ENCODE results near the gene KLF3. TPM values are rescaled to one million over a fixed set of nuclear protein-coding genes. Genes with fewer than 3 reads are reported as not detected.

Gene KLF3
- total RNA-seq, 2 experiments from 2014 or later: 15.2 to 15.8 TPM

GRCh38 chr4:38677441-38677840 is 13.4 kb downstream of the KLF3 start:
- intact Hi-C loops (cut with micrococcal nuclease): loop anchor here (5.0 to 10.0 kb wide), 3 partner anchors 180 to 783 kb away; partner anchors contain the start of genes TBC1D1 and TLR6
- Mint-ChIP-seq H3K27ac (no peak overlapping the region), H3K4me3 (no peak overlapping the region), H3K9me3 (no peaks in the 10 kb centered on the region), H3K36me3 (ENCODE audit: low read depth) (peaks cover 9% of the 10 kb centered on the region), H3K4me1 (ENCODE audit: low read depth) (peaks cover 83% of the 10 kb centered on the region), H3K27me3 (ENCODE audit: low read depth) (no peaks in the 10 kb centered on the region)
- DNase-seq: peak; percentile 55
- CTCF ChIA-PET: interaction anchor here (0.5 to 6.3 kb wide), 8 partner anchors 10 to 567 kb away, joined by 3 to 101 read pairs (median 5); partner anchors contain the start of gene TLR1

DNA sequence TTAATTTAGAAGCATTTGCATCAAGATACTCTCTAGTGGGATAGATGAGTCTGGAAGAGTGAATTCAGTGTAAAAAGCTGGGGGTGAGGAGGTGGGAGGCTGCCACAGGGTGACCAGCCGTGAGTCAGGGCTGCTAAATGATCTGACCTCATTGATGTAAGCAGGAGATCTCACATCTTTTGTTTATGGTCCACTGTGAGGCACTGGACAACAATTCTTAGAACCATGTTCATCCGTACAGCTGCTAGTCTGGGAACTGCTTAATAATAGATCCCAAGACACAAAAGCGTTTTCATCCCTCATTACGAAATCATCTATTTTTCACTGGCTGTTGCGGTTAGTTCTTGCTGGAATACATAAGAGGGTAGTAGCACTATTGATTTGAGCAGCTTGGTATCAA is 14.1 kb downstream of the KLF3 start:
- no peak overlapping the region for H3K4me3 Mint-ChIP-seq
- H3K27ac Mint-ChIP-seq: peak overlapping the region; percentile 19
- H3K9me3 Mint-ChIP-seq: no peaks in the 10 kb centered on the region
- H3K4me1 Mint-ChIP-seq (ENCODE audit: low read depth): peaks cover 81% of the 10 kb centered on the region
- intact Hi-C loops (cut with micrococcal nuclease): loop anchor here (5.0 to 10.0 kb wide), 3 partner anchors 179 to 783 kb away; partner anchors contain the start of genes TBC1D1 and TLR6
- H3K27me3 Mint-ChIP-seq (ENCODE audit: low read depth): no peaks in the 10 kb centered on the region
- CTCF ChIA-PET: interaction anchor here (0.5 to 6.3 kb wide), 5 partner anchors 15 to 503 kb away, joined by 3 to 101 read pairs (median 6); no protein-coding TSS in a partner anchor
- DNase-seq: no peak
- H3K36me3 Mint-ChIP-seq (ENCODE audit: low read depth): peaks cover 9% of the 10 kb centered on the region

- Mint-ChIP-seq H3K4me3 (no peak overlapping the region), H3K36me3 (ENCODE audit: low read depth) (peaks cover 9% of the 10 kb centered on the region), H3K27ac (no peak overlapping the region), H3K4me1 (ENCODE audit: low read depth) (peaks cover 80% of the 10 kb centered on the region), H3K27me3 (ENCODE audit: low read depth) (no peaks in the 10 kb centered on the region), H3K9me3 (no peaks in the 10 kb centered on the region)
- CTCF ChIA-PET: interaction anchor here (1.7 to 6.3 kb wide), 2 partner anchors 50 to 358 kb away, joined by 6 to 85 read pairs; no protein-coding TSS in a partner anchor
- DNase-seq: no peak
- intact Hi-C loops (cut with micrococcal nuclease): loop anchor here (5.0 to 10.0 kb wide), 3 partner anchors 177 to 785 kb away; partner anchors contain the start of genes TBC1D1 and TLR6
Observed at GRCh38 chr4:38679921-38680320, 15.9 kb downstream of the KLF3 start.

DNA sequence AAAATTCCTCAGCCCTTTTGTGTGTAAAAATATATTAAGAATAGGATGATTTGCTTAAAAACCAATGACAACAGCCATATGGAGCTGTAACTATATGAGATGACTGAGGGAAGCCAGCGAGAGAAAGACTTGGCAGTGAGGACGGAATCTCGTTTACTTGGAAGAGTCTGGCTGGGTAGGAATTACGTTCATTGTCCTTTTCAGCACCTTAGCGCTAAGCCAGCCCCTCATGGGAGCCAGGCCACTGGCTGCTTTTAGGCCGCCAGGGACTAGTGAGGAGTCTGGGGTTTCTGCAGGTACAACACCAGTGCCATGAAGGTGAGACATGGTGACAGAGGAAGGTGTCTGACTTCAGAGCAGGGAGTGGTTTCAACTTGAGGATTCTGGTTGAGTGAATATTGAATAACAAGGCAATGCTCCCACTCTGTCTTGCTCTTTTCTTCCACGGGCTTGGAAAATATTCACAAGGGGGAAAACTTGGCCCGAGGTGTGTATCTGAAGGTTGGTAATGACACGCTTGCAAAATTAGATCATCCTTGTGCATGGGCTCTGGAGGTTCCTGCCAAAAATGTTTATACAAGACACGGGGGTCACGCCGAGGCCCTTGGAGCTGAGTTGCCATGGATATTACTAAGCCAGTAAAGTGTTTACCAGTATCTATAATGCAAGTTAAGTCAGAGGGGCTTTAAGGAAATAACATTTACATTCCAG is 17.4 kb downstream of the KLF3 start:
- no peaks in the 10 kb centered on the region for H3K27me3 Mint-ChIP-seq (ENCODE audit: low read depth)
- H3K4me3 Mint-ChIP-seq: no peak overlapping the region
- no peak for DNase-seq
- no peaks in the 10 kb centered on the region for H3K9me3 Mint-ChIP-seq
- peaks cover 80% of the 10 kb centered on the region for H3K4me1 Mint-ChIP-seq (ENCODE audit: low read depth)
- peaks cover 9% of the 10 kb centered on the region for H3K36me3 Mint-ChIP-seq (ENCODE audit: low read depth)
- intact Hi-C loops (cut with micrococcal nuclease): no loop called here
- peak overlapping the region; percentile 32 for H3K27ac Mint-ChIP-seq
- CTCF ChIA-PET: interaction anchor here (1.7 kb wide), 1 partner anchor 49 kb away, joined by 6 read pairs; no protein-coding TSS in a partner anchor

- DNase-seq: no peak
- H3K4me3 Mint-ChIP-seq: no peak overlapping the region
- CTCF ChIA-PET: interaction anchor here (0.6 to 1.4 kb wide), 4 partner anchors 164 to 663 kb away, joined by 3 to 4 read pairs (median 3); no protein-coding TSS in a partner anchor
- intact Hi-C loops (cut with micrococcal nuclease): no loop called here
- no peaks in the 10 kb centered on the region for H3K9me3 Mint-ChIP-seq
- H3K4me1 Mint-ChIP-seq (ENCODE audit: low read depth): peaks cover 86% of the 10 kb centered on the region
- H3K27me3 Mint-ChIP-seq (ENCODE audit: low read depth): no peaks in the 10 kb centered on the region
- H3K27ac Mint-ChIP-seq: peak overlapping the region; percentile 66
- peaks cover 10% of the 10 kb centered on the region for H3K36me3 Mint-ChIP-seq (ENCODE audit: low read depth)
Observed at GRCh38 chr4:38682336-38682735, 18.3 kb downstream of the KLF3 start.

DNA sequence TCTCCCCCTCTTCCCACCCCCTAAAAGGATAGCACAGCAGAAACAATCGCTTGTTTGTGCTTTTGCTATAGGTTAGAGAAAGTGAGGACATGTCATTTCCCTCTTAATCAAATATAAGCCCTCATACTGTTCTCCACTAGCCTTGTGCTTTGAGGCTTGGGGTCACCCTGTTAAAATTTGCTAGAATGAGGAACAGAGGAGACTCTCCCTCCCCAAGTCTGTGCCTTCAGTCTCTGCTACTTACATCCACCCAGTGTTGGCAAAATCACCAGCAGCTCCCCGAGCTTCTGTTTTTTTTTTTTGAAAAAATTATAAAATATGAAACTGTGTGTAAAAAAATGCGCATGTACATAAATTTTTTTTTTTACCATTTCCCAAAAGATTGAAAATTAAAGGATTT is 19.3 kb downstream of the KLF3 start:
- Mint-ChIP-seq H3K27me3 (ENCODE audit: low read depth) (no peaks in the 10 kb centered on the region), H3K27ac (peak overlapping the region; percentile 46), H3K9me3 (no peaks in the 10 kb centered on the region), H3K4me1 (ENCODE audit: low read depth) (peaks cover 86% of the 10 kb centered on the region), H3K36me3 (ENCODE audit: low read depth) (peaks cover 14% of the 10 kb centered on the region), H3K4me3 (no peak overlapping the region)
- CTCF ChIA-PET: interaction anchor here (0.9 to 1.7 kb wide), 3 partner anchors 9 to 504 kb away, joined by 3 to 9 read pairs (median 4); no protein-coding TSS in a partner anchor
- no peak for DNase-seq
- intact Hi-C loops (cut with micrococcal nuclease): loop anchor here (1.0 kb wide), 1 partner anchor 10 kb away; no protein-coding TSS in a partner anchor

DNA sequence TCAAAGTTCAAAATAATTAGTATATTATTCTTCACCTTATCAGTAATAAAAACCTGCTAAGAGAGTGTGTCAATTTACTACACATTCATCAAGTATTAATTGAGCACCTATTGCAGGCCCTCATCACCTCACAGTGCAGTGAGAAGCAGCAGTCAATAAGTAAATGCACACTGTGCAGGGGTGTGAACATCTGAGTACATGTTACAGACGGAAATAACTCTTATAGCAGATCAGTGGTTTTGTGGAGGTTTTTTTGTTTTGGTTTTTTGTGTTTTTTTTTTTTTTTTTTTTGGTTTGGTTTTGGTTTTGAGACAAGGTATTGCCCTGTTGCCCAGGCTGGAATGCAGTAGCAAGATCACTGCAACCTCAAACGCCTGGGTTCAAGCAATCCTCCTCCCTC is 20.3 kb downstream of the KLF3 start:
- intact Hi-C loops (cut with micrococcal nuclease): no loop called here
- CTCF ChIA-PET: interaction anchor here (0.8 to 1.7 kb wide), 2 partner anchors 10 to 505 kb away, joined by 3 to 9 read pairs; no protein-coding TSS in a partner anchor
- no peaks in the 10 kb centered on the region for H3K27me3 Mint-ChIP-seq (ENCODE audit: low read depth)
- peaks cover 24% of the 10 kb centered on the region for H3K36me3 Mint-ChIP-seq (ENCODE audit: low read depth)
- DNase-seq: peak; percentile 29
- peaks cover 85% of the 10 kb centered on the region for H3K4me1 Mint-ChIP-seq (ENCODE audit: low read depth)
- H3K4me3 Mint-ChIP-seq: no peak overlapping the region
- no peaks in the 10 kb centered on the region for H3K9me3 Mint-ChIP-seq
- no peak overlapping the region for H3K27ac Mint-ChIP-seq

- Mint-ChIP-seq H3K27ac (no peak overlapping the region), H3K9me3 (no peaks in the 10 kb centered on the region), H3K4me3 (no peak overlapping the region), H3K36me3 (ENCODE audit: low read depth) (peaks cover 30% of the 10 kb centered on the region), H3K4me1 (ENCODE audit: low read depth) (peaks cover 81% of the 10 kb centered on the region), H3K27me3 (ENCODE audit: low read depth) (no peaks in the 10 kb centered on the region)
- intact Hi-C loops (cut with micrococcal nuclease): no loop called here
- no peak for DNase-seq
- CTCF ChIA-PET: interaction anchor here (1.0 to 1.6 kb wide), 3 partner anchors 9 to 505 kb away, joined by 3 to 6 read pairs (median 3); no protein-coding TSS in a partner anchor
Observed at GRCh38 chr4:38684951-38685844, 21.2 kb downstream of the KLF3 start.

DNA sequence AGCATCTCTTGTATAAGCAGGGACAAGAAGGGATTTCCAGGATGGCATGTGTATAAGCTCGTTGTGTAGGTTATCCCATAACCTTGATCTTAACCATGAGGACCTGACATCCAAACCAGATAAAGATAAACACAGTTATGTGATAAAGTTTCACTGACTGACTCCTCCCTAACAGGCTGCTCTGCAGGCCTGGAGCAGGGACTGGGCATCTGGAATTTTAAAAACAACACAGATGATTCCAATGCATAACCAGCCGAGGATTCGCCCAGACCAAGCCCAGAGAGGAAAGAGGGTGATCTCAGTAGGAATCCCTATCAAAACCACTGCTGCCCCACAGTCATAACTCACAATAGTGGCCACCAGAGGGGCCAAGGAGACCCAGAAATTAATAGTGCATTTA is 22.7 kb downstream of the KLF3 start:
- Mint-ChIP-seq H3K27me3 (ENCODE audit: low read depth) (no peaks in the 10 kb centered on the region), H3K4me3 (no peak overlapping the region), H3K9me3 (no peaks in the 10 kb centered on the region), H3K27ac (no peak overlapping the region), H3K4me1 (ENCODE audit: low read depth) (peaks cover 71% of the 10 kb centered on the region), H3K36me3 (ENCODE audit: low read depth) (peaks cover 32% of the 10 kb centered on the region)
- CTCF ChIA-PET: interaction anchor here (1.2 to 1.7 kb wide), 5 partner anchors 11 to 507 kb away, joined by 4 to 16 read pairs (median 6); no protein-coding TSS in a partner anchor
- intact Hi-C loops (cut with micrococcal nuclease): loop anchor here (1.0 to 2.0 kb wide), 2 partner anchors 19 to 44 kb away; no protein-coding TSS in a partner anchor
- no peak for DNase-seq

DNA sequence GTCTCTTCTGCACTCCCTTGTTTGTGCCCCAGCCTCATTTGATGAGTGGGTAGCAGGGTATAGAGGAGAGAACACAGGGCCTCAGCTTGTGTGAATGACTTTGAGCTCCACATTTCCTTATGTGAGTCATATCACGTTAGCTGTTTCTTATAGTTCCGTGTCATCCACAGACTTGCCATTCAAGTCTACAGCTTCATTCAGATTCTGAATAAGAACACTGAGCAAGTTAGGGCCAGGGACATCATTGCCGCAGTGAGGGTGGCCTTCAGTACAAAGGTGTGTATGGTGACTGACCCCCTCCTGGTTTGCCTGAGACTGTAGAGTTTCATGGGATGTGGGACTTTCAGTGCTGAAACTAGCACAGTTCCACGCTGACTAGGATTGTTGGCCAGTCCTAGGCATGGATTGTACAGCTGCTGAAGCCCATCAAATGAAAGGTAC is 23.6 kb downstream of the KLF3 start:
- Mint-ChIP-seq H3K4me1 (ENCODE audit: low read depth) (peaks cover 62% of the 10 kb centered on the region), H3K9me3 (no peaks in the 10 kb centered on the region), H3K4me3 (no peak overlapping the region), H3K27ac (peak overlapping the region; percentile 78), H3K36me3 (ENCODE audit: low read depth) (peaks cover 31% of the 10 kb centered on the region), H3K27me3 (ENCODE audit: low read depth) (no peaks in the 10 kb centered on the region)
- CTCF ChIA-PET: interaction anchor here (1.0 to 1.7 kb wide), 8 partner anchors 12 to 508 kb away, joined by 3 to 16 read pairs (median 5); no protein-coding TSS in a partner anchor
- intact Hi-C loops (cut with micrococcal nuclease): loop anchor here (1.0 to 2.0 kb wide), 2 partner anchors 20 to 43 kb away; no protein-coding TSS in a partner anchor
- peak; percentile 50 for DNase-seq

DNA sequence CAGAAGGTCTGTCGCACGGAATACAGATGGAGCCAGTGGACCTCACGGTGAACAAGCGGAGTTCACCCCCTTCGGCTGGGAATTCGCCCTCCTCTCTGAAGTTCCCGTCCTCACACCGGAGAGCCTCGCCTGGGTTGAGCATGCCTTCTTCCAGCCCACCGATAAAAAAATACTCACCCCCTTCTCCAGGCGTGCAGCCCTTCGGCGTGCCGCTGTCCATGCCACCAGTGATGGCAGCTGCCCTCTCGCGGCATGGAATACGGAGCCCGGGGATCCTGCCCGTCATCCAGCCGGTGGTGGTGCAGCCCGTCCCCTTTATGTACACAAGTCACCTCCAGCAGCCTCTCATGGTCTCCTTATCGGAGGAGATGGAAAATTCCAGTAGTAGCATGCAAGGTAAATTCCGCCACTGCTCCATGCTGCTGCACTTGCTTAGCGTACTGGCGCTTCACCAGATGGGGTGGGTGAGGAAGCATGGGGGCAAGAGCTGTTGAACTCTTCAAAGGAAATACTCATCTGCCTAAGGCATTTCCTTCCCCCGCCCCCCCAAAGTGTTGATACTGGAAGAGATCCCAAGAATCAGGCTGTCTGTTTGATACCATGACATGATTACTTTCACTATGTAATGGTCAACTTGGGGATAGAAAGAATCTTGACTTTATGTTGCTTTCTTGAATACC is 24.8 kb downstream of the KLF3 start:
- peaks cover 60% of the 10 kb centered on the region for H3K4me1 Mint-ChIP-seq (ENCODE audit: low read depth)

More for the DNA sequence above, 24.8 kb downstream of the KLF3 start:
- H3K9me3 Mint-ChIP-seq: no peaks in the 10 kb centered on the region
- CTCF ChIA-PET: no interaction called here
- intact Hi-C loops (cut with micrococcal nuclease): no loop called here
- peak overlapping the region; percentile 24 for H3K27ac Mint-ChIP-seq
- no peak for DNase-seq
- H3K4me3 Mint-ChIP-seq: no peak overlapping the region
- no peaks in the 10 kb centered on the region for H3K27me3 Mint-ChIP-seq (ENCODE audit: low read depth)
- peaks cover 31% of the 10 kb centered on the region for H3K36me3 Mint-ChIP-seq (ENCODE audit: low read depth)
